Ishikawa (cell line): ENCODE measurements around the gene ASZ1.

Experiments
- CEBPB ChIP-seq: IDR thresholded peaks from 2 replicates; pipeline ENCODE4 v1.6.1; 2012
- EGR1 ChIP-seq: IDR thresholded peaks from 2 replicates; pipeline ENCODE4 v1.6.1; 2012
- EP300 ChIP-seq: IDR thresholded peaks from 2 replicates; pipeline ENCODE4 v1.6.1; 2012; ENCODE audit warnings: borderline replicate concordance
- RAD21 ChIP-seq: IDR thresholded peaks from 2 replicates; pipeline ENCODE4 v1.6.1; 2012; ENCODE audit warnings: low read depth
- TAF1 ChIP-seq: IDR thresholded peaks from 2 replicates; pipeline ENCODE4 v1.6.1; 2012; ENCODE audit warnings: low read depth, mild to moderate bottlenecking
- TCF12 ChIP-seq: IDR thresholded peaks from 2 replicates; pipeline ENCODE4 v1.6.1; 2012; ENCODE audit warnings: low read depth
- TEAD4 ChIP-seq: IDR thresholded peaks from 2 replicates; pipeline ENCODE4 v1.6.1; 2012
- YY1 ChIP-seq: IDR thresholded peaks from 2 replicates; pipeline ENCODE4 v1.6.1; 2012; ENCODE audit warnings: low read depth
- ZBTB7A ChIP-seq: IDR thresholded peaks from 2 replicates; pipeline ENCODE4 v1.6.1; 2012; ENCODE audit warnings: low read depth
- TF ChIP-seq, protein P1 (sequence below): IDR thresholded peaks from 2 replicates; pipeline ENCODE4 v1.6.1; 2012; ENCODE audit warnings: low read depth, mild to moderate bottlenecking

DNA sequence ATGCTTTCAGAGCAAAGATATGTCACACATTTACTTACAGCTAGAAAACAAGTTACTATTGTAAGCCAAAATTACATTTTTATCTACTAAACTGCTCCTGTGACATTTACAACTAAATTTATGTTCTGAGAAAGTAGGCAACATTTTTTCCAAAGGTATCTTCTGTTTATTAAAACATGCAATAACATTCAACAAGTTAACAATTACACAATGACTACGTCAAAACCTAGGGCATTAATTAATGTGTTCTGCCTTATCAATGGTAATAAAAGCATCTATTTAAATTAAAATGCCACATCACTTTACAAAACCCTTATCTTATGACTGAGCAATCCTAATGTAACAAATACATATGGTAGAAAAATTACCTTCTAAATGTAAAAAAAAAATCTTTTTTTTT is 14.9 kb downstream of the ASZ1 start:
- TF ChIP-seq CEBPB: no peak
- TF ChIP-seq TCF12: no peak
- TF ChIP-seq, protein P1, sequence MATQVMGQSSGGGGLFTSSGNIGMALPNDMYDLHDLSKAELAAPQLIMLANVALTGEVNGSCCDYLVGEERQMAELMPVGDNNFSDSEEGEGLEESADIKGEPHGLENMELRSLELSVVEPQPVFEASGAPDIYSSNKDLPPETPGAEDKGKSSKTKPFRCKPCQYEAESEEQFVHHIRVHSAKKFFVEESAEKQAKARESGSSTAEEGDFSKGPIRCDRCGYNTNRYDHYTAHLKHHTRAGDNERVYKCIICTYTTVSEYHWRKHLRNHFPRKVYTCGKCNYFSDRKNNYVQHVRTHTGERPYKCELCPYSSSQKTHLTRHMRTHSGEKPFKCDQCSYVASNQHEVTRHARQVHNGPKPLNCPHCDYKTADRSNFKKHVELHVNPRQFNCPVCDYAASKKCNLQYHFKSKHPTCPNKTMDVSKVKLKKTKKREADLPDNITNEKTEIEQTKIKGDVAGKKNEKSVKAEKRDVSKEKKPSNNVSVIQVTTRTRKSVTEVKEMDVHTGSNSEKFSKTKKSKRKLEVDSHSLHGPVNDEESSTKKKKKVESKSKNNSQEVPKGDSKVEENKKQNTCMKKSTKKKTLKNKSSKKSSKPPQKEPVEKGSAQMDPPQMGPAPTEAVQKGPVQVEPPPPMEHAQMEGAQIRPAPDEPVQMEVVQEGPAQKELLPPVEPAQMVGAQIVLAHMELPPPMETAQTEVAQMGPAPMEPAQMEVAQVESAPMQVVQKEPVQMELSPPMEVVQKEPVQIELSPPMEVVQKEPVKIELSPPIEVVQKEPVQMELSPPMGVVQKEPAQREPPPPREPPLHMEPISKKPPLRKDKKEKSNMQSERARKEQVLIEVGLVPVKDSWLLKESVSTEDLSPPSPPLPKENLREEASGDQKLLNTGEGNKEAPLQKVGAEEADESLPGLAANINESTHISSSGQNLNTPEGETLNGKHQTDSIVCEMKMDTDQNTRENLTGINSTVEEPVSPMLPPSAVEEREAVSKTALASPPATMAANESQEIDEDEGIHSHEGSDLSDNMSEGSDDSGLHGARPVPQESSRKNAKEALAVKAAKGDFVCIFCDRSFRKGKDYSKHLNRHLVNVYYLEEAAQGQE: no peak
- TF ChIP-seq RAD21: no peak
- TF ChIP-seq EP300: no peak
- no peak for TF ChIP-seq EGR1
- no peak for TF ChIP-seq TEAD4
- TF ChIP-seq TAF1: no peak
- no peak for TF ChIP-seq ZBTB7A
- TF ChIP-seq YY1: no peak
